Lower leg skin (tissue), 3 donors: Measurements from ENCODE around the gene ZFAND3.

Source experiments
- POLR2A ChIP-seq, 2 donors: fragments of 450-650 bp; IDR thresholded peaks; one replicate each; pipeline ENCODE4 v1.6.1; 2016 to 2017; ENCODE audit warnings: antibody characterized with exemption in 2 of 2, mild to moderate bottlenecking in 1 of 2, moderate library complexity in 1 of 2
- TF ChIP-seq, protein P1 (sequence below), 3 donors: fragments of 450-650 bp; IDR thresholded peaks; one replicate each; pipeline ENCODE4 v1.5.1; 2016; ENCODE audit warnings: antibody characterized with exemption in 3 of 3, mild to moderate bottlenecking in 3 of 3, moderate library complexity in 2 of 3

DNA sequence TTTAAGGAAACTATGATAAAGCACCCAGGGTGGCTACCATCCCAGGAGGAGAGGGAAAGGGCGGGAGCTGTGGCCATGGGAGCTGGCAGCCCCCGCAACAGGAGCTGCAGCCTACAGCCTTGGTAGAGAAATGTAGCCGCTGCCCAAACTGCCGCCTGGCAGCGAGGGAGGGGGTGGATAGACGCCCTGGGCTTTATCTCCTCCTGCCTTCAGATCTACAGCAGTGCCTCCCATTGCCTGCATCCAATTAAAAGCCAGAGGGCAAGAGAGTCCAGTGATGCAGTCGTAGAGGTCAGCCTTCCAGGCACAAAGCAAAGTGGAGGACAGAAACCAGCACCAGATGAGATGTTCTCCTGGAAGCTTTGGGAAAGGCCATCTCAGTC lies 35.0 kb upstream of the ZFAND3 start:
- TF ChIP-seq, protein P1, sequence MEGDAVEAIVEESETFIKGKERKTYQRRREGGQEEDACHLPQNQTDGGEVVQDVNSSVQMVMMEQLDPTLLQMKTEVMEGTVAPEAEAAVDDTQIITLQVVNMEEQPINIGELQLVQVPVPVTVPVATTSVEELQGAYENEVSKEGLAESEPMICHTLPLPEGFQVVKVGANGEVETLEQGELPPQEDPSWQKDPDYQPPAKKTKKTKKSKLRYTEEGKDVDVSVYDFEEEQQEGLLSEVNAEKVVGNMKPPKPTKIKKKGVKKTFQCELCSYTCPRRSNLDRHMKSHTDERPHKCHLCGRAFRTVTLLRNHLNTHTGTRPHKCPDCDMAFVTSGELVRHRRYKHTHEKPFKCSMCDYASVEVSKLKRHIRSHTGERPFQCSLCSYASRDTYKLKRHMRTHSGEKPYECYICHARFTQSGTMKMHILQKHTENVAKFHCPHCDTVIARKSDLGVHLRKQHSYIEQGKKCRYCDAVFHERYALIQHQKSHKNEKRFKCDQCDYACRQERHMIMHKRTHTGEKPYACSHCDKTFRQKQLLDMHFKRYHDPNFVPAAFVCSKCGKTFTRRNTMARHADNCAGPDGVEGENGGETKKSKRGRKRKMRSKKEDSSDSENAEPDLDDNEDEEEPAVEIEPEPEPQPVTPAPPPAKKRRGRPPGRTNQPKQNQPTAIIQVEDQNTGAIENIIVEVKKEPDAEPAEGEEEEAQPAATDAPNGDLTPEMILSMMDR (IDR thresholded peaks at IDR 0.05), result no peak
- no peak for TF ChIP-seq POLR2A (IDR thresholded peaks at IDR 0.05)
